NB4 (cell line): ENCODE results near the gene LDLRAD4.

Experiments used
- POLR2A ChIP-seq: IDR thresholded peaks from 2 replicates; pipeline ENCODE4 v1.6.1; 2011; ENCODE audit warnings: mild to moderate bottlenecking; ENCODE audit not compliant: insufficient read length; ENCODE audit errors: extremely low read depth
- TF ChIP-seq, protein P1 (sequence below): IDR thresholded peaks from one replicate; pipeline ENCODE4 v1.5.1; 2012; ENCODE audit warnings: low read depth, low read length
- TF ChIP-seq, protein P2 (sequence below): IDR thresholded peaks from 2 replicates; pipeline ENCODE4 v1.6.1; 2011; ENCODE audit warnings: low read depth, low read length

DNA sequence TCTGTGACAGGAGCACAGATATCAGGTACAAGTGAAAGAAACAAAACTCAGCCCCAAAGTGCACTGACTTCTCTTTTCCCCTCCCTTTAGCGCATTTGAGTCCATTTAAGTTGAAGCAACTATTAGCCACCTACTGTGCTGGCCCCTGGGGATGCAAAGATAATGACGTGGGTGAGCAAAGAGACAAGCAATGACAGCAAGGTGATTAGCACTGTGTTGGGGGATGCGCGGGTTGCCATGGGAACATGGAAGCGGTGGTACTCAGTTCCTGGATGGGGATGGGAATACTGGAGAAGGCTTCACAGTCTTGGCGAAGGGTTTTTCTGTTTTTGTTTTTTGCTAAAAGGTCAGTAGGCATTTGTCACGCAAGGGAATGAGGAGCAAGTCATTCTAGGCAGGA is 205.8 kb downstream of the LDLRAD4 start:
- TF ChIP-seq, protein P1, sequence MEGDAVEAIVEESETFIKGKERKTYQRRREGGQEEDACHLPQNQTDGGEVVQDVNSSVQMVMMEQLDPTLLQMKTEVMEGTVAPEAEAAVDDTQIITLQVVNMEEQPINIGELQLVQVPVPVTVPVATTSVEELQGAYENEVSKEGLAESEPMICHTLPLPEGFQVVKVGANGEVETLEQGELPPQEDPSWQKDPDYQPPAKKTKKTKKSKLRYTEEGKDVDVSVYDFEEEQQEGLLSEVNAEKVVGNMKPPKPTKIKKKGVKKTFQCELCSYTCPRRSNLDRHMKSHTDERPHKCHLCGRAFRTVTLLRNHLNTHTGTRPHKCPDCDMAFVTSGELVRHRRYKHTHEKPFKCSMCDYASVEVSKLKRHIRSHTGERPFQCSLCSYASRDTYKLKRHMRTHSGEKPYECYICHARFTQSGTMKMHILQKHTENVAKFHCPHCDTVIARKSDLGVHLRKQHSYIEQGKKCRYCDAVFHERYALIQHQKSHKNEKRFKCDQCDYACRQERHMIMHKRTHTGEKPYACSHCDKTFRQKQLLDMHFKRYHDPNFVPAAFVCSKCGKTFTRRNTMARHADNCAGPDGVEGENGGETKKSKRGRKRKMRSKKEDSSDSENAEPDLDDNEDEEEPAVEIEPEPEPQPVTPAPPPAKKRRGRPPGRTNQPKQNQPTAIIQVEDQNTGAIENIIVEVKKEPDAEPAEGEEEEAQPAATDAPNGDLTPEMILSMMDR = no peak
- TF ChIP-seq, protein P2, sequence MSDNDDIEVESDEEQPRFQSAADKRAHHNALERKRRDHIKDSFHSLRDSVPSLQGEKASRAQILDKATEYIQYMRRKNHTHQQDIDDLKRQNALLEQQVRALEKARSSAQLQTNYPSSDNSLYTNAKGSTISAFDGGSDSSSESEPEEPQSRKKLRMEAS = no peak
- TF ChIP-seq POLR2A = no peak
